Esophagus muscularis mucosa (tissue), 4 donors: ENCODE results near the gene DNPH1. TPM values are rescaled to one million over a fixed set of nuclear protein-coding genes. Genes with fewer than 3 reads are reported as not detected.
A peak's percentile ranks its signal among the peaks of the same experiment; 100 is the strongest.

Experiments
- DNase-seq: peaks from one replicate; pipeline ENCODE4 v3.0.0-alpha.2; 2017; ENCODE audit errors: extremely low spot score
- H3K27ac ChIP-seq, 4 donors: fragments of 200-600 bp; sonication (generic); replicated peaks in 1 of 4; 1 replicate in 3 of 4; 2 replicates in 1 of 4; pipeline ENCODE4 v1.5.1; 2016 to 2019; ENCODE audit warnings: mild to moderate bottlenecking in 1 of 4
- H3K27me3 ChIP-seq, 4 donors: fragments of 200-600 bp; sonication (generic); one replicate each; pipeline versions ENCODE4 v1.5.1 to v1.6.0; 2016 to 2019
- H3K36me3 ChIP-seq, 4 donors: fragments of 200-600 bp; sonication (generic); one replicate each; pipeline ENCODE4 v1.5.1; 2016 to 2019
- H3K4me1 ChIP-seq, 4 donors: fragments of 200-600 bp; sonication (generic); one replicate each; pipeline ENCODE4 v1.5.1; 2016 to 2019
- H3K4me3 ChIP-seq, 4 donors: fragments of 200-600 bp; sonication (generic); 1 replicate in 2 of 4; 2 replicates in 2 of 4; pipeline ENCODE4 v1.5.1; 2016 to 2019; ENCODE audit warnings: mild to moderate bottlenecking in 4 of 4, moderate library complexity in 1 of 4
- H3K9me3 ChIP-seq, 4 donors: fragments of 200-600 bp; sonication (generic); 1 replicate in 3 of 4; 2 replicates in 1 of 4; pipeline ENCODE4 v1.5.1; 2016 to 2019
- CTCF ChIP-seq, 3 experiments: fragments of 200-600 bp in 2 of 3; fragments of 450-650 bp in 1 of 3; sonication (generic) in 2 of 3; IDR thresholded peaks; one replicate each; pipeline ENCODE4 v1.5.1; 2017 to 2019; ENCODE audit warnings: antibody characterized with exemption in 3 of 3, mild to moderate bottlenecking in 2 of 3, moderate library complexity in 1 of 3
- EP300 ChIP-seq: sonication (generic); formaldehyde crosslinking; IDR thresholded peaks from one replicate; pipeline ENCODE4 v1.6.1; 2017; ENCODE audit warnings: antibody characterized with exemption
- POLR2A ChIP-seq: fragments of 450-650 bp; IDR thresholded peaks from one replicate; pipeline ENCODE4 v1.6.1; 2017; ENCODE audit warnings: antibody characterized with exemption, moderate library complexity, mild to moderate bottlenecking, low read depth
- POLR2AphosphoS5 ChIP-seq, 2 donors: sonication (generic); formaldehyde crosslinking; IDR thresholded peaks; one replicate each; pipeline ENCODE4 v1.6.1; 2017; ENCODE audit warnings: antibody characterized with exemption in 2 of 2
- WGBS: methylation state at CpG from one replicate; pipeline ENCODE4 v1.1.5; 2018; 5-methylcytosine and 5-hydroxymethylcytosine counted together
- intact Hi-C: fragments of 100-400 bp; cut with DNase I; formaldehyde crosslinking; loops from one replicate; pipeline ENCODE4 v1.15.1; 2023
- total RNA-seq, 4 donors: library from RNA; depleted of rRNA; stranded (reverse); fragments of >200 nt; gene quantifications; one replicate each; pipeline versions ENCODE4 v1.1.0 to v1.2.1, GENCODE V29; 2016

The DNPH1 gene
- total RNA-seq, 4 donors from 2014 or later = 60.5 to 70.2 (median 65.3) TPM

- intact Hi-C loops = loop anchor here (10.0 kb wide), 1 partner anchor 339 kb away; the partner anchor contains the start of genes LRRC73, POLR1C and YIPF3
- TF ChIP-seq POLR2A (no peak), CTCF (IDR thresholded peaks at IDR 0.05) (no peak), EP300 (no peak), POLR2AphosphoS5 (IDR thresholded peaks at IDR 0.05) (no peak)
- Histone ChIP-seq H3K9me3 (no peaks in the 10 kb centered on the region), H3K27me3 (no peaks in the 10 kb centered on the region), H3K36me3 (peaks cover 44 to 58% (median 53%) of the 10 kb centered on the region in 4 donors), H3K27ac (peak overlapping the region; percentile 98 to 100 (median 99)), H3K4me1 (peaks cover 31 to 57% (median 47%) of the 10 kb centered on the region in 4 donors), H3K4me3 (no peak overlapping the region)
- WGBS = 88% methylated on average over 10 of the region's 11 CpGs
- DNase-seq = no peak
Observed at GRCh38 chr6:43175676-43176422, 53.4 kb downstream of the DNPH1 start.

Other genes starting within 250 kb of the DNPH1 start
- gene PPP2R5D, start 244.9 kb downstream of the DNPH1 start, total RNA-seq = 10 to 100 TPM; 35.3 to 48.2 (median 42.4) TPM
- gene MEA1, start 215.5 kb downstream of the DNPH1 start, total RNA-seq = 10 to 100 TPM; 51.5 to 71.2 (median 62.8) TPM
- gene KLHDC3, start 215.2 kb downstream of the DNPH1 start, total RNA-seq = 100 to 1,000 TPM in 2 of 4 donors, 10 to 100 TPM in 2; 88.0 to 175 (median 98.1) TPM
- gene RRP36, start 207.9 kb downstream of the DNPH1 start, total RNA-seq = 10 to 100 TPM; 43.2 to 65.2 (median 51.4) TPM
- gene CUL7, start 175.6 kb downstream of the DNPH1 start, total RNA-seq = 10 to 100 TPM in 3 of 4 donors, 1 to 10 TPM in 1; 8.4 to 19.6 (median 14.4) TPM
- 10 to 100 TPM; 25.2 to 43.6 (median 28.1) TPM for gene MRPL2, start 170.0 kb downstream of the DNPH1 start, total RNA-seq
- 10 to 100 TPM; 22.9 to 37.4 (median 27.4) TPM for gene KLC4, start 169.8 kb downstream of the DNPH1 start, total RNA-seq
- 10 to 100 TPM in 1 of 4 donors, 1 to 10 TPM in 3; 6.8 to 10.8 (median 8.0) TPM for gene PTK7, start 153.2 kb downstream of the DNPH1 start, total RNA-seq
- 100 to 1,000 TPM; 111 to 183 (median 153) TPM for gene SRF, start 58.2 kb downstream of the DNPH1 start, total RNA-seq
- 10 to 100 TPM; 21.5 to 46.6 (median 33.6) TPM for gene CUL9, start 47.3 kb downstream of the DNPH1 start, total RNA-seq
- under 1 TPM; under 0.01 to 0.29 (median 0.03) TPM for gene TTBK1, start 14.0 kb upstream of the DNPH1 start, total RNA-seq
- not detected for gene SLC22A7, start 68.8 kb upstream of the DNPH1 start, total RNA-seq
- gene CRIP3, start 79.3 kb upstream of the DNPH1 start, total RNA-seq = not detected
- 10 to 100 TPM; 11.1 to 17.3 (median 14.6) TPM for gene ZNF318, start 140.2 kb upstream of the DNPH1 start, total RNA-seq
- gene ABCC10, start 198.1 kb upstream of the DNPH1 start, total RNA-seq = 10 to 100 TPM in 3 of 4 donors, 1 to 10 TPM in 1; 7.6 to 19.4 (median 12.5) TPM
- gene DLK2, start 226.1 kb upstream of the DNPH1 start, total RNA-seq = under 1 TPM in 2 of 4 donors, not detected in 2; 0.32 to 0.33 TPM
- 10 to 100 TPM; 19.9 to 34.4 (median 26.4) TPM for gene TJAP1, start 248.1 kb upstream of the DNPH1 start, total RNA-seq